DOHH2 (cell line): ENCODE measurements around the gene C12orf56.
"Not testable (repeated sequence)": the region's sequence is repeated elsewhere in the genome, so short reads cannot be mapped to it uniquely, and the experiment has no call there.

Experiments
- H3F3A ChIP-seq: fragments of 200-600 bp; sonication (generic), shearing (Covaris generic); 2 replicates; pipeline ENCODE4 v1.6.0; 2016; ENCODE audit warnings: antibody characterized with exemption, mild to moderate bottlenecking; ENCODE audit not compliant: control insufficient read depth, insufficient read depth
- H3K27ac ChIP-seq: fragments of 200-600 bp; sonication (generic); 2 replicates; pipeline ENCODE4 v1.5.1; 2014; ENCODE audit warnings: low read depth, mild to moderate bottlenecking, low read length, moderate library complexity
- H3K27me3 ChIP-seq: fragments of 200-600 bp; sonication (generic); 2 replicates; pipeline ENCODE4 v1.6.1; 2014; ENCODE audit warnings: mild to moderate bottlenecking, low read length, mixed read lengths; ENCODE audit not compliant: control insufficient read depth
- H3K36me3 ChIP-seq: fragments of 200-600 bp; sonication (generic); 2 replicates; pipeline ENCODE4 v1.6.1; 2014; ENCODE audit warnings: mild to moderate bottlenecking, low read length, moderate library complexity, mixed read lengths; ENCODE audit not compliant: control insufficient read depth
- H3K4me1 ChIP-seq: fragments of 200-600 bp; sonication (generic); 2 replicates; pipeline ENCODE4 v1.6.1; 2014; ENCODE audit warnings: mild to moderate bottlenecking, low read length, mixed read lengths; ENCODE audit not compliant: control insufficient read depth
- H3K4me2 ChIP-seq: fragments of 200-600 bp; sonication (generic); 2 replicates; pipeline ENCODE4 v1.6.0; 2014; ENCODE audit warnings: mild to moderate bottlenecking, low read length, moderate library complexity
- H3K4me3 ChIP-seq: fragments of 200-600 bp; sonication (generic); 2 replicates; pipeline ENCODE4 v1.5.1; 2014; ENCODE audit warnings: mild to moderate bottlenecking, low read length, mixed read lengths
- H3K79me2 ChIP-seq: fragments of 200-600 bp; sonication (generic); 2 replicates; pipeline ENCODE4 v1.6.1; 2014; ENCODE audit warnings: mild to moderate bottlenecking, low read length, mixed read lengths; ENCODE audit not compliant: control insufficient read depth
- H3K9me2 ChIP-seq: fragments of 200-600 bp; sonication (generic); replicated peaks from 2 replicates; pipeline ENCODE4 v1.6.1; 2014; ENCODE audit warnings: mild to moderate bottlenecking, low read length, mixed read lengths; ENCODE audit not compliant: control insufficient read depth
- H3K9me3 ChIP-seq: fragments of 200-600 bp; sonication (generic); 2 replicates; pipeline ENCODE4 v1.6.1; 2014; ENCODE audit warnings: antibody characterized with exemption, low read length, mixed read lengths; ENCODE audit not compliant: control insufficient read depth, insufficient read depth
- H4K20me1 ChIP-seq: fragments of 200-600 bp; sonication (generic); 2 replicates; pipeline ENCODE4 v1.6.0; 2014; ENCODE audit warnings: low read depth, mild to moderate bottlenecking, antibody characterized with exemption, low read length, moderate library complexity; ENCODE audit not compliant: control insufficient read depth, insufficient read depth
- CTCF ChIP-seq: fragments of 200-600 bp; sonication (generic); IDR thresholded peaks from one replicate; pipeline ENCODE4 v1.5.1; 2014; ENCODE audit warnings: antibody characterized with exemption, mild to moderate bottlenecking, low read depth, low read length; ENCODE audit not compliant: poor library complexity, severe bottlenecking
- EZH2phosphoT487 ChIP-seq: fragments of 200-600 bp; sonication (generic); IDR thresholded peaks from 2 replicates; pipeline ENCODE4 v1.6.1; 2017; ENCODE audit warnings: borderline replicate concordance, mild to moderate bottlenecking, antibody characterized with exemption, low read length, moderate library complexity, mixed read lengths

Gene C12orf56

GRCh38 chr12:64335886-64336466, 54.6 kb downstream of the C12orf56 start:
- no peaks in the 10 kb centered on the region for H3K9me2 ChIP-seq

GRCh38 chr12:64332938-64333337, 57.6 kb downstream of the C12orf56 start:
- Histone ChIP-seq H3K9me2 (no peaks in the 10 kb centered on the region), H3K79me2 (no peaks in the 10 kb centered on the region), H3K4me3 (no peak overlapping the region), H3K36me3 (no peaks in the 10 kb centered on the region), H3K4me2 (no peak overlapping the region), H3F3A (no peaks in the 10 kb centered on the region), H4K20me1 (no peaks in the 10 kb centered on the region), H3K9me3 (no peaks in the 10 kb centered on the region), H3K27me3 (no peaks in the 10 kb centered on the region; the same call in 1 of the 2 replicates), H3K4me1 (no peaks in the 10 kb centered on the region), H3K27ac (no peak overlapping the region)
- no peak for TF ChIP-seq CTCF
- no peak for TF ChIP-seq EZH2phosphoT487

More at GRCh38 chr12:64335886-64336466, 54.6 kb downstream of the C12orf56 start:
- Histone ChIP-seq H3K4me3 (no peak overlapping the region), H3K36me3 (no peaks in the 10 kb centered on the region), H3K4me1 (no peaks in the 10 kb centered on the region), H3K27me3 (no peaks in the 10 kb centered on the region; the same call in 1 of the 2 replicates), H4K20me1 (no peaks in the 10 kb centered on the region), H3K79me2 (no peaks in the 10 kb centered on the region), H3K4me2 (no peak overlapping the region), H3K9me3 (no peaks in the 10 kb centered on the region), H3K27ac (no peak overlapping the region), H3F3A (no peaks in the 10 kb centered on the region)
- TF ChIP-seq CTCF (no peak), EZH2phosphoT487 (no peak)

DNA sequence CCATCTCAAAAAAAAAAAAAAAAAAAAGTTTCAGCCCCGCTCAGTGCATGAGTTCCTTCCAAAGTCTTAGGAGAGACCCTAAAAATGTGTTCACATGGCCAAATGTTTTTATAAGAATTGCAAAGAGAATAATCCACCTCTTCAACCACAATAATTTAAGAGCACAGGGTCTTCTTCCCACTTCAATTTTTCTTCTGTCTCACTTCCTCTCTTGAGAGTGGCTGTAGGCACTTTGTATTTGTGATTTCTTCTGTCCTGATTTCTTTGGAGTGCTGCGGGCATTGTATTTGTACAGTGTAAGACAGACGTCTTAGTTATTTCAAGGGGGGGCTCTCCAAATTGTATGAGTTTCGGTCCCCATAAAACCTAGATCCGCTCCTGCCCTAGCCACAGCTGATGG, 58.3 kb downstream of the C12orf56 start:
- no peaks in the 10 kb centered on the region; the same call in 1 of the 2 replicates for H3K27me3 ChIP-seq
- no peaks in the 10 kb centered on the region for H3K4me1 ChIP-seq
- no peaks in the 10 kb centered on the region for H3K79me2 ChIP-seq
- no peaks in the 10 kb centered on the region for H3F3A ChIP-seq
- no peak overlapping the region for H3K4me2 ChIP-seq
- H3K4me3 ChIP-seq = no peak overlapping the region
- H3K9me2 ChIP-seq = no peaks in the 10 kb centered on the region
- no peaks in the 10 kb centered on the region for H4K20me1 ChIP-seq
- H3K27ac ChIP-seq = no peak overlapping the region
- no peak for TF ChIP-seq CTCF
- no peak for TF ChIP-seq EZH2phosphoT487
- no peaks in the 10 kb centered on the region for H3K9me3 ChIP-seq
- no peaks in the 10 kb centered on the region for H3K36me3 ChIP-seq

DNA sequence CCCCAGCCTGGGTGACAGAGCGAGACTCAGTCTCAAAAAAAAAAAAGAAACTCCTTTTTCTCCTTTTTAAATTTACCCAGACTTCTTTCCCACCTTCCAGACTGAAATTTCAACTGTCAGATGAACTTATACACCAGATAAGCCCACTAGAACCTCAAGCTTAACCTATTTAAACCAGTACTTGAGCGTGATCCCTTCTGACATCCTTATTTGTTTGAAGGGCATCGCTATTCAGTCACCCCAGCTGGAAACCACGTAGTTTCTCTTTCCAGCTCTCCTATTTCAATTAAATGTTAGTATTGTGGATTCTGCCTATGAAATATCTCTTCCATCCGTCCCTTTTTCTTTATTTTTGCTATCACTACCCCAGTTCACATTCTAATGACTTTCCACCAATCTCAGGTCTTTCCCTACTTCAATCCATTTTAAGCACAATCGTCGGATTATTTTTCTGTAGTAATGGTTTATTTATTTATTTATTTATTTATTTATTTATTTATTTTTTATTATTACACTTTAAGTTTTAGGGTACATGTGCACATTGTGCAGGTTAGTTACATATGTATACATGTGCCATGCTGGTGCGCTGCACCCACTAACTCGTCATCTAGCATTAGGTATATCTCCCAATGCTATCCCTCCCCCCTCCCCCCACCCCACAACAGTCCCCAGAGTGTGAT, 61.4 kb downstream of the C12orf56 start:
- not testable (repeated sequence) for H3K27ac ChIP-seq, H3K9me2 ChIP-seq

More for the DNA sequence above, 61.4 kb downstream of the C12orf56 start:
- H3K36me3 ChIP-seq, H3K79me2 ChIP-seq, H3F3A ChIP-seq, H3K9me3 ChIP-seq, H4K20me1 ChIP-seq, H3K4me3 ChIP-seq, H3K4me2 ChIP-seq, H3K4me1 ChIP-seq: not testable (repeated sequence)
- peaks cover 12% of the 10 kb centered on the region for H3K27me3 ChIP-seq
